NK-92 treated with Interleukin-12 subunit alpha and Interleukin-12 subunit beta, amount 100 ng/mL, for 24 hours (cell line): ENCODE results near the gene CYTIP.
"Not testable (repeated sequence)": the region's sequence is repeated elsewhere in the genome, so short reads cannot be mapped to it uniquely, and the experiment has no call there.

ENCODE experiments used
- DNase-seq: peaks from one replicate; lab custom pipeline; 2025; lab: John Stamatoyannopoulos, UW

The CYTIP gene

DNA sequence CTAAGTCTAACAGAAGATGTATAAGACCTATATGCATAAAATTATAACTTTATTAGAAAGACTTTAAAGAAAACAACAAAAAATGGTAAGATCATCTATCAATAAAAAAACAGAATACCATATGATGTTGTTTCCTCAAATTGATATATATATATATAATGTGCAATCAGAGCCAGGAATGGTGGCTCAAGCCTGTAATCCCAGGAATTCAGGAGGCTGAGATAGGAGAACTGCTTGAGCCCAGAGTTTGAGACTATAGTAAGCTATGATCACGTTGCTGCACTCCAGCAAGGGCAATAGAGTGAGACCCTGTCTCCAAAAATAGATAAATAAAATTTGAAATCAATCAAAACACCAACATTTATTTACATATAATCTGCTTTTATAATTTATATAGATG, 19.5 kb downstream of the CYTIP start:
- DNase-seq = no peak

DNA sequence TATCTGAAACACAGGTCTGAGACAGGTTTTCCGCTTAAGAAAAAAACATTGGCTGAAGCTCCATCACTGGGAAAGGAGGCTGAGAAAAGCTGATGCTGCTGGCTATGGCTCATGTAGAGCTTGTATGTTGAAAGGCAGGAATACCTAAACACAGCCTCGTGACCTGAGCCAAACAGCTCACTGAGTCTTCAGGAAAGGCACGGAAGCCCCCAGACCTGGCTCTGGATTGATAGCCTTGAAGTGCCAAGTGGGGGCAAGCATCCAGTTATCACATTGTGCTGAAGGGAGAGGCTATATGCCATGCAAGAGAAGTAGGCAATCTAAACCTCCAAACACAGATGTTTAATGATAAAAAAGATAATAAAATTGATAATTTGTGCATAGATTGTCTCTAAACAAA, 21.9 kb downstream of the CYTIP start:
- DNase-seq = no peak

DNA sequence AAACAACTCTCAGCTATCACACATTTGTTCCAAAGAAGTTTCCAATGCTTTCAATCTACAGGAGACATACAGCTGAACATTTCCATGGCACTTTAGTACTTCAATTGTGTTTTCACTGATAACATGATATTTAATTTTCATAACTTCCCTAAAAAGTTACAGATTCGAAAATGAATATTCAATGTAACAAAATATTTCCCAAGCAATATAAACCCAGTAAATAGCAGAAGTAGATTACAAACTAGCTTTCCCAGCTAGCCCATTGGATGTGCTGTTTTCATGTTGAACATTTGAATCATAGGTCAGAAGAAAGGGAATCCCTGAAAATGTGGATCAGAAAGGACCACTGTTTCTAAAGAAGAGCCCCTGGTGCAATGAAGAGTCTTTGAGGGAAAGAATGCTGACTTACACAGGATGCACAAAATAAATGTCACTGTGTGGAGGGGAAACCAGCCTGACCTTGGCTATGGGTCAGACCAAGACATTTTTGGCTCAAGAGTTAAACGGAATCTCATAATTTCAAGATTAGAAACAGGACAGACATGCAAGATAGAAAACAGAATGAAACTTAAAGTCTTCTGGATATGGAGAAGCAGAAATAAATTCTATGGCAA, 22.5 kb downstream of the CYTIP start:
- DNase-seq = no peak

DNA sequence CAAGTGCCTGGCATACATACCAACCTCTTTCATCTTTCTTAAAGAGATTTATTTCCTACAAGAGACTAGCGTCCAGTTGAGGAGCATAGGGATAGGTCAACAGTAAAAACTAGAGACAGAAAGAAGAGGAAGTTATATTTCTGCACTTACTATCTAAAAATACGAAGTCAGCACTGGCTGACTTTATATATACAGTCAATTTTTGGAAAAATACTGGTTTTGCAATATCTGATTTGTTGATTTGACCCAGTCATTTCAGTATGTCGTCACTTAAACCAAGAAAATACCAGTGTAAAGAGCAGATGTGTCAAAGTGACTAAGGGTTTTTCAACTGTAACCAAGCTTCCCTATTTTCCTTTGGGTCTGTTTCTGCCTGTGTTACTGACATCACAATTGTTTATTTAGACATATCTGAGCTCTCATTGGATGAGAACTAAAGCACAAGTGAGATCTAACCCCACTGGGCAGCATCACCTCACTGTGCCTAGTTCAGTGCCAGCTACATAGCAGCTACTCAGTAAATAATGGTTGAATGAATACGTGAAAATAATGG, 23.0 kb downstream of the CYTIP start:
- DNase-seq = no peak

DNA sequence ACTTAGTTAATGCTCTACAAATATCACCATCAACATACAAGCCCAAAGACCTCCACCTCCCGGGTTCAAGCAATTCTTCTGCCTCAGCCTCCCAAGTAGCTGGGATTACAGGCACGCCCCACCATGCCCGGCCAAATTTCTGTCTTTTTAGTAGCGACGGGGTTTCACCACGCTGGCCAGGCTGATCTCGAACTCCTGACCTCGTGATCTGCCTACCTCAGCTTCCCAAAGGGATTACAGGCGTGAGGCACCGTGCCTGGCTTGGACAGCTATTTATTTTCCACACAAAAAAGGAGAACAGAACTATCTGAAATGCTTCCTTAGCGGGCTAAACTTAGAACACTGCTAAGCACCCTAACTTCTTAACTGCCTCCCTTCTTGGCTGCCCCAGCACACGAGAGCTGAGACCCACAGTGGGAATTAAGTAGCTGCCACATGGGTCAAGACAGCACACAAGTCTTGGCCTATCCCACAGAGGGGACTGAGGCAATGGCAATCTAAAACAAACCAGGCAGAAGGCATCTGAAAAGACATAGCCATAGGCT, 24.8 kb downstream of the CYTIP start:
- no peak for DNase-seq

DNA sequence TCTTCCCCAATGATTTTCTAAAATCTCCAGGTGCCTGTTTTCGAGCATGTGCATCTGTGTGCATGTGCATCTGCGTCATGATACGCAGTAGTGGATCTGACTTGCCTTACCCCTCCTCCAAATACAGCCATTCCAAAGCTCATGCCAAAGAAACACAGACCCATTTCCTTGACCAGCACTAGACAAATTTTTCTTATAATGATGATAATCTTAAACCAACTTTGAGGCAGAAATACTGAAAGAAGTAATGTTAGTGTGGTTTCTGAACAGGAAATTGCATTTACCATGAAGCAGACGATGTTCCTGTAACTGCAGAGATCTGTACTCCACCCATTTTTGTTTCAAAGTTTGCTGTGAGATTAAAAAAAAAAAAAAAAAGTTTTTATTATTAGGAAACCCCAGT, 25.6 kb downstream of the CYTIP start:
- no peak for DNase-seq

DNA sequence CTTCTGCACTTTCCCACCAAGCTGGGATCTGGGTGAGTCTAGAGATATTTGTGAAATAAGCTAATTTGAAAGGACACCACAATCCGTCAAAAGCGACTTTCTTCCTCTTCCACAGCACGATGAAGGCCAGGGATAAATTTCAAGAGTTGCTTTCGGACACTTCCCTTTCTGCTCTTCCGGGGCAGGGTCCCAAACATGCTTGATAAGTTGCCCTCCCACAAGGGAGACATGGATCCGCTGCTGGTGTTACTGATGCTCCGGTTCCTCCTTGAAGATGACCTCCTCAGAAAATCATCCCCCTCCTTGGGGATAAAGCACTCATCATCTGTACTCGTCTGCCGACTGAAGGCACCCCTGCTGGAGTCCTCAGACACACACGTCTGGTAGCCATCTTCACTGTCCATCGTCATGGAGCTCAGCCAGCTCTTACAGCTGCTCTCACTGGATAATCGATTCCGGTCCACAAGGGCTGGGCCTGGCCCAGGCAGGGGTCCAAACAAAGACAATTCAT, 28.2 kb downstream of the CYTIP start:
- no peak for DNase-seq

DNA sequence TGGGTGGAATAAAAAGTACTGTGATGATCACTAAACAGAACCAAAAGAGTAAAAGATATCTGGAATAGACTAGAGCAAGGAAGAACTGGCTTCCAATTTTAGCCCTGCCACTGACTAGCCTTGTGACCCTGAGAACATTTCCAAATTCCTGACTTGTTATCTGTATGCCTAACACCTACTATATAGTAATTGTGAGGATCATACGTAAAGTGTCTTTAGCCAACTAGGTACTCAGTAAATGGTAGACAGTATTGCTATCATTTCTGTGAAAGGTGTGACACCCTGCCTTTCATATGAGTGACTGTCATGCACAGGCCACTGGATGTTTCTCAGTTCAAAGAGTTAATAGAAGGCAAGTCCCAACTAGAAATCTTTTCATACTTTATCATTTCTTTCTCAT, 29.8 kb downstream of the CYTIP start:
- DNase-seq = no peak

DNA sequence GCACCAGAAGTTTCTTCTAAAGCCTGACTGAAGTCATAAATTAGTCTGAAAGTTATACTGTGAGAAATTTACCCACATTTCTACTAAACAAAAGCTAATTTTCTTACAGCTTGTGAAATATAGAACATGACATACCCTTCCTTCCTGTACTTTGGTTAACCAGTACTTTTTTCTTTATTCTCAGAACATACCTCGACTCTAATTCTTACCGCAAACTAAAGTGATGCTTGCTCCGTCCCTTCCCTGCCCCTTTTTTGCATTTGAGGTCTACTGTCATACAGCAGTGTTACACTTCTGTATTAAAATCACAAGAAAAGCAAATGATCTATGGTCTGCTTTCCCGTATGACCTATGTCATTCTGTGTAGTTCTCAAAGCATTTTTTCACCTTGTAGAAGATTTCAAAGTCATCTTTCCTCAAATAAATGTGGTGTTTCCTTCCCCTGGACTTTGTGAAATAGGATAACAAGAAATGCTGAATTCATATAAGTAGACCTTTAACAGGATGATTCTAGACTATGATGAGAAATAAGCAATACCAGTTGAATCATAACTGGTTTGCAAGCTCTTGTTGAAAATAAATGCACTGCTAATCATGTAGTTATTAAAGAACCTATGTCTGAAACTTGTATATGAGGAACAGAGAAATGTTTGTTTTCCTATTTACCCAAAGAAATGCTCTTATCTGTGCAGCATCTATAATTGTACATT, 30.4 kb downstream of the CYTIP start:
- DNase-seq = no peak

DNA sequence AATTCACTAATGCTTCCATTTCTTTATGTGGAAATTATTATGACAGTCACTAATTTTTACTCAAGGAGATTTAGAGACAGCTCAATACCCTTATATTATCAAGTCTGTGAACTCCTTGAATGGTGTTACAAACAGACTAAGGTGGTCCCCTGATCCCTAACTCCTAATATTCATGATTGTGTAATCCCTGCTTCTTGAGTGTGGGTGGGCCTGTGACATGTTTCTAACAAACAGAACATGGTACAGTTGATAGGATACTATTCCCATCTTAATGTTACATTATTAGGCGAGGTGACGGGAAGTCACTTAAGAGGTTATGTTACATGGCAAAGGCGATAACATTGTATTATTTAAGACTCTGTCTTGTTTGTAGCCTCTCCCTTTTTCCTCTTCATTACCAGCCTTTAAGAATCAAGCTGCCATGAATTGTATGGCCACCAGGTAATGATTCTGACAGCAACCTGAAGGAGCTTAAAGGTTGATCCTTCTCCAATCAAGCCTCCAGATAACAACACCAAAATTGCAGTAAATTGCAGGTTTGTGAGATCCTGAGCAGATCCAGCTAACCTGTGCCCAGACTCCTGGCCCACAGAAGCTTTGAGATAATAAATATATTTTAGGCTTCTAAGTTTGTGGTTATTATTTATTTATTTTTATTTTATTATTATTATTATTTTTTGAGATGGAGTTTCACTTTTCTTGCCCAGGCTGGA, 32.1 kb downstream of the CYTIP start:
- no peak for DNase-seq

DNA sequence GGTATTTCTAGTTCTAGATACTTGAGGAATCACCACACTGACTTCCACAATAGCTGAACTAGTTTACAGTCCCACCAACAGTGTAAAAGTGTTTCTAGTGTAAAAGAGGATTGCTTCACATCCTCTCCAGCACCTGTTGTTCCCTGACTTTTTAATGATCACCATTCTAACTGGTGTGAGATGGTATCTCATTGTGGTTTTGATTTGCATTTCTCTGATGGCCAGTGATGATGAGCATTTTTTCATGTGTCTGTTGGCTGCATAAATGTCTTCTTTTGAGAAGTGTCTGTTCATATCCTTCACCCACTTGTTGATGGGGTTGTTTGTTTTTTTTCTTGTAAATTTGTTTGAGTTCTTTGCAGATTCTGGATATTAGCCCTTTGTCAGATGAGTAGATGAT, 38.5 kb downstream of the CYTIP start:
- DNase-seq = not testable (repeated sequence)

DNA sequence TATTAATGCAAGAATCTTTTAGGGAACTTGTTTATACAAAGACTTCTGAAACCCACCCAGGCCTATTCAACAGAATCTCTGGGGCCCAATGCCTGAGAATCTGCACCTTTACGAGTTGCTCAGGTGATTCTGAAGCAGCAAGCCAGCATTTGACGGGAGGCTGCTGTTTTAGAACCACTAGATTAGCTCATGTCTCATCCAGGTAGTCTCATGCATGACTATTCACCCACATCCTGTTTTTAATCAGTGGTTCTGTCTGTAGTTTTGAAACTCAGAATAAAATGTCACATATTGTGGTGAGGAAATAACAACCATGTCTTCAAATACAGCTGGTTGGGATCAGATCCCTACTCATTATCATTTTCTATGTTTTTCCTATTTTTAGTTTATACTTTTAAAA, 39.5 kb downstream of the CYTIP start:
- DNase-seq = peak; percentile 29

DNA sequence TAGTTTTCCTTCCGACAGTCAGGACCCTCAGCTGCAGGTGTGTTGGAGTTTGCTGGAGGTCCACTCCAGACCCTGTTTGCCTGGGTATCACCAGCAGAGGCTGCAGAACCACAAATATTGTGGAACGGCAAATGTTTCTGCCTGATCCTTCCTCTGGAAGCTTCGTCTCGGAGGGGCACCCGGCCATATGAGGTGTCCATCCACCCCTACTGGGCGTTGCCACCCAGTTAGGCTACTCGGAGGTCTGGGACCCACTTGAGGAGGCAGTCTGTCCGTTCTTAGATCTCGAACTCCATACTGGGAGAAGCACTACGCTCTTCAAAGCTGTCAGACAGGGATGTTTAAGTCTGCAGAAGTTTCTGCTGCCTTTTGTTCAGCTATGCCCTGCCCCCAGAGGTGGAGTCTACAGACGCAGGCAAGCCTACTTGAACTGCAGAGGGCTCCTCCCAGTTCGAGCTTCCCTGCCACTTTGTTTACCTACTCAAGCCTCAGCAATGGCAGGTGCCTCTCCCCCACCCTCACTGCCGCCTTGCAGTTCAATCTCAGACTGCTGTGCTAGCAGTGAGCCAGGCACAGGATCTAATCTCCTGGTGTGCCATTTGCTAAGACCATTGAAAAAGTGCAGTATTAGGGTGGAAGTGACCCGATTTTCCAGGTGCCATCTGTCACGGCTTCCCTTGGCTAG, 40.9 kb downstream of the CYTIP start:
- DNase-seq = not testable (repeated sequence)

DNA sequence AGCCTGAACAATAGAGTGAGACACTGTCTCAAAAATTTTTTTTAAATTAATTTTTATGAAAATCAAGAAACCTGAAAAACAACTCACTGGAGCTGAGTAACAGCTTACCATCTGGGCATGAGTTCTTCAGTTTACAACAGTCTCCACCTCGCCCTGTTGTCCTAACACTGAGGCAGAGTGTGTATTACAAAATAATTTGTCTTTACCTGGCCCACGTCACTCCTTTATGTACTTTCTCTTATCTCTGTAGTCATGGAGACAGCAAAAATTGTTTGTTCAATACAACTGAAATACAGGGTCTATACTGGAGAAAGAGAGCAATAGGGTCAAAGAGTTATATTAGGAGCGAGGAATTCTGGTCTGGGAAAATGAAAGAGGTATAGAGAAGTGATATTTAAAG, 48.1 kb downstream of the CYTIP start:
- DNase-seq = no peak

DNA sequence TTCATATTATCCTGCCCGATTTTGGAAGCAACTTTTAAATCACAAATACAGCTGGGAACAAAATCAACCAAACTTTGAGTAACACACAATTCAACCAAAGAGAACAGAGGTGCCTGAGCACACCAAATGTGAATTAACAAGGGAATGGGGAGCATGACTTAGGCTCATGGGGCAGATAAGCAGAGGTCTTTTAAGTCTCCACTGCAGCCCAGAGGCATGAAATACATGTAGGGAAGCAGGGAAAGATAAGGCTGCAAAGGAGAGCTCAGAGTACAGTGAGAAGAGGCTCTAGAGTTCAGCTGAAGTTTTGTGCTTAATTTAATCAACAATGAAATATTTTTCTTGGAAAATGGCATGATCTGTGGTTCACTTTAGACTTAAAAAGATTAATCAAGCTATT, 49.0 kb downstream of the CYTIP start:
- no peak for DNase-seq

DNA sequence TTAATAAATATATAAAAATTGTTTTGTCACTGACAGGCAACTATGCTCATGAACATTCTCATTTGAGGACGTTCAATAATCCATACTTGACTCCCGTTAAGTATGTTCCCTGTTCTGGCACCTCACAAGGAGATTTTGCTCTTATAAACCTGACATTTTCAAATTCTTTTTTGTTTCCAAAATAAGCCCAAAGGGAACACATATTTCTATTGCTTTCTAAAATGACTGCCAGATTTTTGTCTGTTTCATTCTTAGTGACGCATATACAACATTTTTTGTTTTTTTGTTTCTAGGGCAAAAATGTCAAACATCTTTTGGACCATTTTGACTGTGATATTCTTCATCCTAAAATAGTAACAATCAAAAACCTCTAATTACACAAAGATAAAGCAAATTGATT, 50.5 kb downstream of the CYTIP start:
- no peak for DNase-seq

DNA sequence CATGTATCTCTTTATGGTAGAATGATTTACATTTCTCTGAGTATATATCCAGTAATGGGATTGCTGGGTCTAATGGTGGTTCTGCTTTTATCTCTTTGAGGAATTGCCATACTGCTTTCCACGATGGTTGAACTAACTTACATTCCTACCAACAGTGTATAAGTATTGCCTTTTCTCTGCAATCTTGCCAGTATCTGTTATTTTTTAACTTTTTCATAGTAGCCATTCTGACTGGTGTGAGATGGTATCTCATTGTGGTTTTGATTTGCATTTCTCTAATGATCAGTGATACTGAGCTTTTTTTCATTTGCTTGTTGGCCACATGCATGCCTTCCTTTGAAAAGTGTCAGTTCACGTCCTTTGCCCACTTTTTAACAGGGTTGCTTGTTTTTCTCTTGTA, 55.1 kb downstream of the CYTIP start:
- no peak for DNase-seq

DNA sequence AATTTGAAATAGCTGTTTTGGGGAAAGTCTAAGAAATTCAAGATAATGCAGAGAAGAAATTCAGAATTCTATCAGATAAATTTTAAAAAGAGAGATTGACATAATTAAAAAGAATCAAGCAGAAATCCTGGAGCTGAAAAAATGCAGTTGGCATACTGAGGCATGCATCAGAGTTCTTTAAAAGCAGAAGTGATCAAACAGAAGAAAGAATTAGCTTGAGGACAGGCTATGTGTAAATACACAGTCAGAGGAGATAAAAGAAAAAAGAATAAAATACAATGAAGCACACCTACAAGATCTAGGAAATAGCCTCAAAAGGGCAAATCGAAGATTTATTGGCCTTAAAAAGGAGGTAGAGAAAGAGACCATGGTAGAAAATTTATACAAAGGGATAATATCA, 57.1 kb downstream of the CYTIP start:
- DNase-seq = no peak

DNA sequence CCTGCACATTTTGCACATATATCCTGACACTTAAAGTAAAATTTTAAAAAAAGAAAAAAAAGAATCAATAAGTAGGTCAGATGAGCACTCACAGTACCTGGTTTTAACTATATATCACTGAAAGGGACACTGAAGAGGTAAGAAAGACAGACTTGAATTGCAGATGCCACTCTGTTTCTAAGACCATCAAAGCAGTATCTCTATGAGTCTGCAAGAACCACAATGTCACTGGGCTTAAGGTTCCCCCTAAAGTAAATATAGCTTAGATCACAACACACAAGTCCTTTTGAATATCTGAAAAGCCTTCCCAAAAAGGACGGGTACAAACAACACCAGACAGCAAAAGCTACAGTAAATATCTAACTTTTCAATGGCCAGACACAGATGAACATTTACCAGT, 57.6 kb downstream of the CYTIP start:
- no peak for DNase-seq

DNA sequence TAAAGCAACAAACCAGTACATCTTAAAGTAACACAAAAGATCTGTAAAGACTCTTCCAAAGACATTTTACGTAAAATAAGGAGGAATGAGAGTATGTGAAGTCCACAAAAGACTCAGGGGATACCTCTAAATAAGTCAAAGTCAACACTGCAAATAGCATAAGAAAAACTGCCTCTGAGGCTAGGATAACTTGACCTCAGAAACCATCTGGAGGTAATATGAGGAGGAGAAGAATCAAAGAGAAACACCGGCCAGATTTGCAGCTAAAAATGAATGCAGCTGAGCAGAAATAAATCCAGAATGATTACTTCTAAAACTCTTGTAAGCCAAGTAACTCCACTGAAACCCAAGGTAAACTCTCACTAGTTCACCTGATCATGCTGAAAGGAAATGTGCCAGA, 66.0 kb downstream of the CYTIP start:
- no peak for DNase-seq

DNA sequence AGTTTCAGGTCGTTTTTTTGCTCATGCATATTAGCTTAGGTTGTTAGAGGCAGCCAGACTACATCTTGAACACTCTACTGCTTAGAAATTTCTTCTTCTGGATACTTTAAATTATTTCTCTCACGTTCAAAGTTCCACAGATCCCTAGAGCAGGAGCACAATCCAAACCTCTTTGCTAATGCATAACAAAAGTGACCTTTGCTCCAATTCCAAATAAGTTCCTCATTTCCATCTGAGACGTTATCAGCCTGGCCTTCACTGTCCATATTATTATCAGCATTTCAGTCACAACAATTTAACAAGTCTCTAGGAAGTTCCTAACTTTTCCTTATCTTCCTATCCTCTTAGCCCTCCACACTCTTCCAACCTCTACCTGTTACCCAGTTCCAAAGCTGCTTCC, 67.8 kb downstream of the CYTIP start:
- no peak for DNase-seq

DNA sequence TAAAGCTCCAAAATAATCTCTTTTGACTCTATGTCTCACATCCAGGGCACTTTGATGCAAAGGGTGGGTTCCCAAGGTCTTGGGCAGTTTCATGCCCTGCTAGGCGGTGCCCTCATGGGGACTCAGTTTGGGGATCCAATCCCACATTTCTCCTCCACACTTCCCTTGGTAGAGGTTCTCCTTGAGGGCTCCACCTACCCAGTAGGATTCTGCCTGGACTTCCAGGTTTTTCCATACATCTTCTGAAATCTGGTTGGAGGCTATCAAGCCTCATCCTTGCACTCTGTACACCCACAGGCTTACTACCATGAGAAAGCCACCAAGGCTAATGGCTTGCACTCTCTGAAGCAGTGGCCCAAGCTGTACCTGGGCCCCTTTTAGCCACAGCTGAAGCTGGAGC, 68.5 kb downstream of the CYTIP start:
- no peak for DNase-seq
